Measurements from ENCODE around the gene MTFMT. TPM values are rescaled to one million over a fixed set of nuclear protein-coding genes. Genes with fewer than 3 reads are reported as not detected.

MTFMT gene
- total RNA-seq, 1 donor from 2014 or later, result 12.3 TPM

DNA sequence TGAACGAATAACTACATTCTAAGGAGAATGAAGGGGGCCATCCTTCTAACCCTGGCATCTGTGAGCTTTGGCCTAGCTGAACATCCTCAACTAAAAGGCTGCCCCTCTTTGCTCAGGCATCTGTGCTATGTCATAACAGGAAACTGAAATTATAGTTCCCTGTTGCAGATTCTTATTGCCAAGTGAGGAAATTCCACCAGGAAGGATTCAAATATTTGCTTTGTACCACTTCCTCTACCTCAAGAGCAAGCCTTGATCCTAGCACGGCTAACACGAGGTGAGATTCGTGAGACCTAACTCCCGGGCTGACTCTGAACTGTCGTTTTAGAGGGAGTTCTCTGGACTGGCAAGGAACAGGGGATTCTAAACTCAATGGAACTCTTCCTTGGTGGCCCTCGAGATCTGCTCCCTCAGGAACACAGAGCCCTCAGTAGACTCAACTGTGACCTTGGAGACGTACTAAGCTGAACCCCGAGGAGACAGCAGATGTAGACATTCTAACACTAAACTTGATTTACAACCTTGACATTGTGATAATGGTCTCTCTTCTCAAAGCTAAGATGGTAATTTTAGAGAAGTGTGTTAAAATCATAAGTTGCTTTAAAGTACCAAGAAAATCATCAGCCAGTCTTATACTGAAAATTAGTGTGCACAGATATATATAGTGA, 43.9 kb downstream of the MTFMT start:
- Mint-ChIP-seq H3K27me3 (ENCODE audit: low read depth, unreplicated experiment) (no peaks in the 10 kb centered on the region), H3K27ac (ENCODE audit: unreplicated experiment) (no peak overlapping the region), H3K4me3 (ENCODE audit: unreplicated experiment) (no peak overlapping the region), H3K4me1 (ENCODE audit: low read depth, unreplicated experiment) (peaks cover 11% of the 10 kb centered on the region), H3K9me3 (ENCODE audit: unreplicated experiment) (no peaks in the 10 kb centered on the region), H3K36me3 (ENCODE audit: low read depth, unreplicated experiment) (peaks cover 2% of the 10 kb centered on the region)
- Histone ChIP-seq H4K20me1 (ENCODE audit: insufficient read depth, low read length) (peaks cover 36% of the 10 kb centered on the region), H3K27me3 (ENCODE audit: insufficient read depth, low read length) (no peaks in the 10 kb centered on the region), H3K9me3 (ENCODE audit: insufficient read depth, low read depth, low read length) (no peaks in the 10 kb centered on the region), H3K4me2 (ENCODE audit: low read length) (no peak overlapping the region), H3K9ac (ENCODE audit: low read length) (no peak overlapping the region), H3K27ac (ENCODE audit: low read depth, low read length) (no peak overlapping the region), H3K4me1 (ENCODE audit: insufficient read depth, low read length) (no peaks in the 10 kb centered on the region), H3K79me2 (ENCODE audit: insufficient read depth, low read length) (peaks cover 40% of the 10 kb centered on the region), H3K4me3 (ENCODE audit: insufficient read depth, low read depth, low read length) (no peak overlapping the region), H3K36me3 (ENCODE audit: insufficient read depth, low read length) (peaks cover 3% of the 10 kb centered on the region), H2AFZ (ENCODE audit: low read depth, low read length) (no peak overlapping the region)
- DNase-seq (ENCODE audit: low read depth) (no peak), FAIRE-seq (no peak)
- no peak for TF ChIP-seq EZH2 (IDR thresholded peaks at IDR 0.05; ENCODE audit: insufficient read depth, low read length)
- TF ChIP-seq, protein P1, sequence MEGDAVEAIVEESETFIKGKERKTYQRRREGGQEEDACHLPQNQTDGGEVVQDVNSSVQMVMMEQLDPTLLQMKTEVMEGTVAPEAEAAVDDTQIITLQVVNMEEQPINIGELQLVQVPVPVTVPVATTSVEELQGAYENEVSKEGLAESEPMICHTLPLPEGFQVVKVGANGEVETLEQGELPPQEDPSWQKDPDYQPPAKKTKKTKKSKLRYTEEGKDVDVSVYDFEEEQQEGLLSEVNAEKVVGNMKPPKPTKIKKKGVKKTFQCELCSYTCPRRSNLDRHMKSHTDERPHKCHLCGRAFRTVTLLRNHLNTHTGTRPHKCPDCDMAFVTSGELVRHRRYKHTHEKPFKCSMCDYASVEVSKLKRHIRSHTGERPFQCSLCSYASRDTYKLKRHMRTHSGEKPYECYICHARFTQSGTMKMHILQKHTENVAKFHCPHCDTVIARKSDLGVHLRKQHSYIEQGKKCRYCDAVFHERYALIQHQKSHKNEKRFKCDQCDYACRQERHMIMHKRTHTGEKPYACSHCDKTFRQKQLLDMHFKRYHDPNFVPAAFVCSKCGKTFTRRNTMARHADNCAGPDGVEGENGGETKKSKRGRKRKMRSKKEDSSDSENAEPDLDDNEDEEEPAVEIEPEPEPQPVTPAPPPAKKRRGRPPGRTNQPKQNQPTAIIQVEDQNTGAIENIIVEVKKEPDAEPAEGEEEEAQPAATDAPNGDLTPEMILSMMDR (IDR thresholded peaks at IDR 0.05; ENCODE audit: insufficient read depth, low read depth, low read length), result no peak

DNA sequence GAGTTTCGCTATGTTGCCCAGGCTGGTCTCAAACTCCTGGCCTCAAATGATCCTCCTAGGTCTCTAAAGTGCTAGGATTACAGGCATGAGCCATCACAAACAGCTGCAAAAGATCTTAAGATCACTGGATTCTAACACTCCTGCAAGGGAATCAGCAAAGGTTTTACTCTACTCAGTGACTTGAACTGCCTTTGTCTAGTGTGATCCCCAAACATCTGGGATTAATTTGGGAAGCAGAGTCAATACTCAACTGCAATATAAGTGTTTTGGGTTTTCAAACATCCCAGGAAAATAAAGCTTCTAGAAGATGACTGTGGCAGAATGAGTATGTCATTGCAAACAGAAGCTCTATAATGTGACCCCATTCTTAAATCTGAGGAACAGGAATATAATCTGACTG, 47.0 kb downstream of the MTFMT start:
- TF ChIP-seq, protein P1 (IDR thresholded peaks at IDR 0.05; ENCODE audit: insufficient read depth, low read depth, low read length), result no peak
- TF ChIP-seq EZH2 (IDR thresholded peaks at IDR 0.05; ENCODE audit: insufficient read depth, low read length), result no peak
- Histone ChIP-seq H3K79me2 (ENCODE audit: insufficient read depth, low read length) (peaks cover 19% of the 10 kb centered on the region), H3K4me2 (ENCODE audit: low read length) (no peak overlapping the region), H3K9ac (ENCODE audit: low read length) (no peak overlapping the region), H4K20me1 (ENCODE audit: insufficient read depth, low read length) (peaks cover 39% of the 10 kb centered on the region), H3K4me1 (ENCODE audit: insufficient read depth, low read length) (no peaks in the 10 kb centered on the region), H3K9me3 (ENCODE audit: insufficient read depth, low read depth, low read length) (no peaks in the 10 kb centered on the region), H3K36me3 (ENCODE audit: insufficient read depth, low read length) (peaks cover 7% of the 10 kb centered on the region), H2AFZ (ENCODE audit: low read depth, low read length) (no peak overlapping the region), H3K27ac (ENCODE audit: low read depth, low read length) (no peak overlapping the region), H3K4me3 (ENCODE audit: insufficient read depth, low read depth, low read length) (no peak overlapping the region), H3K27me3 (ENCODE audit: insufficient read depth, low read length) (no peaks in the 10 kb centered on the region)
- peaks cover 7% of the 10 kb centered on the region for H3K4me1 Mint-ChIP-seq (ENCODE audit: low read depth, unreplicated experiment)
- no peak for DNase-seq (ENCODE audit: low read depth)
- H3K27ac Mint-ChIP-seq (ENCODE audit: unreplicated experiment), result no peak overlapping the region
- no peak for FAIRE-seq
- H3K4me3 Mint-ChIP-seq (ENCODE audit: unreplicated experiment), result no peak overlapping the region
- H3K36me3 Mint-ChIP-seq (ENCODE audit: low read depth, unreplicated experiment), result peaks cover 6% of the 10 kb centered on the region
- H3K9me3 Mint-ChIP-seq (ENCODE audit: unreplicated experiment), result no peaks in the 10 kb centered on the region
- no peaks in the 10 kb centered on the region for H3K27me3 Mint-ChIP-seq (ENCODE audit: low read depth, unreplicated experiment)

DNA sequence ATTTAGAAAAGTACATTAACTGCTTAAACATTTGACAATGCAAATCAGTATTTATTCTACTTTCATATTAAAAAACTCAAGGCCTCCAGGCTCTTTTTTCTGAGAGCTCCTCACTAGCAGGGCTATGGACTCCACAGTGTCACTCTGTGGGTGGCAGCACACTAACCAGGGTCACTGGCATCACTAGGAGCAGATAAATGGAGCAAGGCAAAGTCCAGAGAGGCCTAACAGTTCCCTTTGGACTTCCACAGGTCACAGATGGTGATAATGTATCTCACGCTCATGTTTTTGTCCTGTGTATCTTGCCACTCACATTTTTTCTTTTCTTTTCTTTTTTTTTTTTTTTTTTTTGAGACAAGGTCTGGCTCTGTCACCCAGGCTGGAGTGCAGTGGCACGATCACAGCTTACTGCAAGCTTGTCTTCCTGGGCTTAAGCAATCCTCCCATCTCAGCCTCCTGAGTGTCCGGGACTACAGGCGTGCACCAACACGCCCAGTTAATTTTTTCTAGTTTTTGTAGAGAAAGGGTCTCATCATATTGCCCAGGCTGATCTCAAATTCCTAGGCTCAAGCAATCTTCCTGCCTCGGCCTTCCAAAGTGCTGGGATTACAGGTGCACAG, 47.5 kb downstream of the MTFMT start:
- Histone ChIP-seq H4K20me1 (ENCODE audit: insufficient read depth, low read length) (peaks cover 33% of the 10 kb centered on the region), H2AFZ (ENCODE audit: low read depth, low read length) (no peak overlapping the region), H3K9ac (ENCODE audit: low read length) (no peak overlapping the region), H3K27me3 (ENCODE audit: insufficient read depth, low read length) (no peaks in the 10 kb centered on the region), H3K4me3 (ENCODE audit: insufficient read depth, low read depth, low read length) (no peak overlapping the region), H3K9me3 (ENCODE audit: insufficient read depth, low read depth, low read length) (no peaks in the 10 kb centered on the region), H3K79me2 (ENCODE audit: insufficient read depth, low read length) (peaks cover 13% of the 10 kb centered on the region), H3K4me2 (ENCODE audit: low read length) (no peak overlapping the region), H3K36me3 (ENCODE audit: insufficient read depth, low read length) (peaks cover 6% of the 10 kb centered on the region), H3K4me1 (ENCODE audit: insufficient read depth, low read length) (no peaks in the 10 kb centered on the region), H3K27ac (ENCODE audit: low read depth, low read length) (no peak overlapping the region)
- FAIRE-seq (no peak), DNase-seq (ENCODE audit: low read depth) (no peak)
- TF ChIP-seq, protein P1 (IDR thresholded peaks at IDR 0.05; ENCODE audit: insufficient read depth, low read depth, low read length), result no peak
- no peak for TF ChIP-seq EZH2 (IDR thresholded peaks at IDR 0.05; ENCODE audit: insufficient read depth, low read length)
- H3K9me3 Mint-ChIP-seq (ENCODE audit: unreplicated experiment), result no peaks in the 10 kb centered on the region
- H3K27ac Mint-ChIP-seq (ENCODE audit: unreplicated experiment), result no peak overlapping the region
- no peaks in the 10 kb centered on the region for H3K27me3 Mint-ChIP-seq (ENCODE audit: low read depth, unreplicated experiment)
- H3K36me3 Mint-ChIP-seq (ENCODE audit: low read depth, unreplicated experiment), result peaks cover 9% of the 10 kb centered on the region
- H3K4me1 Mint-ChIP-seq (ENCODE audit: low read depth, unreplicated experiment), result peaks cover 7% of the 10 kb centered on the region
- no peak overlapping the region for H3K4me3 Mint-ChIP-seq (ENCODE audit: unreplicated experiment)

Data from astrocyte (in vitro differentiated cells and primary cell).